ENCODE data around the gene SLC7A6. TPM values are rescaled to one million over a fixed set of nuclear protein-coding genes. Genes with fewer than 3 reads are reported as not detected.

The SLC7A6 gene
- total and polyA plus RNA-seq, 2 of the 13 experiments (the other 11 are each of a cell fraction or from before 2014, with no cell fraction given) = 35.8 to 70.8 TPM

GRCh38 chr16:68250951-68251350 is 13.4 kb upstream of the SLC7A6 start:
- FAIRE-seq = no peak
- intact Hi-C loops (cut with micrococcal nuclease; ENCODE audit: unreplicated experiment) = no loop called here

More at GRCh38 chr16:68250951-68251350, 13.4 kb upstream of the SLC7A6 start:
- in situ Hi-C loops (cut with HindIII; ENCODE audit: extremely low pct_ligation_motif_present, low pct_unique_long_range_greater_than_20kb) = no loop called here
- CTCF ChIA-PET (ENCODE audit: low intra/inter-chr PET ratio, low total read pairs) = no interaction called here
- no peaks in the 10 kb centered on the region for H3K27me3 ChIP-seq (ENCODE audit: control insufficient read depth in 1 of 2, insufficient read depth in 2 of 2, low read length in 2 of 2)
- POLR2A ChIA-PET = interaction anchor here (1.0 to 1.6 kb wide), 3 partner anchors 8 to 13 kb away, joined by 3 to 4 read pairs (median 3); partner anchors contain the start of gene SLC7A6
- no peak for TF ChIP-seq DDIT3 (CRISPR knock-in tag; IDR thresholded peaks at IDR 0.05)
- no peak for TF ChIP-seq FUBP1 (CRISPR knock-in tag; IDR thresholded peaks at IDR 0.05; ENCODE audit: borderline replicate concordance)
- no peak for TF ChIP-seq FOXC1 (CRISPR knock-in tag; IDR thresholded peaks at IDR 0.05; ENCODE audit: borderline replicate concordance)
- no peak for TF ChIP-seq ZNF292 (CRISPR knock-in tag; IDR thresholded peaks at IDR 0.05; ENCODE audit: borderline replicate concordance, low read depth)
- H3K9ac ChIP-seq (ENCODE audit: insufficient read depth, low read depth, low read length) = no peak overlapping the region
- BruUV-seq (replicated peaks) = no TSS peak
- no peaks in the 10 kb centered on the region for H3K9me3 ChIP-seq (ENCODE audit: low read length)
- no peak overlapping the region for H3K4me2 ChIP-seq (ENCODE audit: low read depth, low read length)
- no peak overlapping the region for H3K4me3 ChIP-seq (replicated peaks in 1 of 3; ENCODE audit: insufficient read depth in 1 of 3, low read depth in 2 of 3, low read length in 3 of 3)
- H3K79me2 ChIP-seq (ENCODE audit: insufficient read depth, low read length) = no peaks in the 10 kb centered on the region
- DNase-seq (ENCODE audit: low spot score) (no peak), ATAC-seq (no peak)
- H3K4me1 ChIP-seq (ENCODE audit: insufficient read depth, low read length) = peaks cover 46% of the 10 kb centered on the region
- H4K20me1 ChIP-seq (ENCODE audit: insufficient read depth, low read length) = no peaks in the 10 kb centered on the region
- WGBS (ENCODE audit: low lambda C conversion rate) = 90% methylated on average over 6 of the region's 6 CpGs
- peaks cover 9 to 35% of the 10 kb centered on the region in 2 experiments for H3K36me3 ChIP-seq (replicated peaks in 1 of 2; ENCODE audit: control insufficient read depth in 1 of 2, insufficient read depth in 2 of 2, low read length in 2 of 2)
- H2AFZ ChIP-seq (ENCODE audit: low read length) = no peak overlapping the region
- H3K27ac ChIP-seq (ENCODE audit: extremely low read length, insufficient read depth, low read length) = no peak overlapping the region
